GM18498 (cell line): Measurements from ENCODE around the gene ATP7B.
"Not testable (repeated sequence)": the region's sequence is repeated elsewhere in the genome, so short reads cannot be mapped to it uniquely, and the experiment has no call there.

ENCODE experiments used
- ATAC-seq: cut with Tn5 transposase; IDR thresholded peaks from one replicate; pipeline ENCODE4 v1.9.1; 2021; ENCODE audit warnings: mild to moderate bottlenecking, moderate library complexity; ENCODE audit not compliant: unreplicated experiment

Gene ATP7B

GRCh38 chr13:51924756-51925544, 86.3 kb downstream of the ATP7B start:
- ATAC-seq, result no peak

- no peak for ATAC-seq
Observed at GRCh38 chr13:51923983-51924539, 87.2 kb downstream of the ATP7B start.

GRCh38 chr13:51922771-51923480, 88.3 kb downstream of the ATP7B start:
- ATAC-seq, result no peak

- no peak for ATAC-seq
Observed at GRCh38 chr13:51921790-51922740, 89.2 kb downstream of the ATP7B start.

GRCh38 chr13:51920786-51921185, 90.5 kb downstream of the ATP7B start:
- ATAC-seq, result no peak

GRCh38 chr13:51920267-51920666, 91.0 kb downstream of the ATP7B start:
- ATAC-seq, result no peak

GRCh38 chr13:51919531-51919930, 91.7 kb downstream of the ATP7B start:
- ATAC-seq, result no peak

GRCh38 chr13:51916962-51917361, 94.3 kb downstream of the ATP7B start:
- no peak for ATAC-seq

- no peak for ATAC-seq
Observed at GRCh38 chr13:51916051-51916818, 95.0 kb downstream of the ATP7B start.

- ATAC-seq, result no peak
Observed at GRCh38 chr13:51914137-51914493, 97.1 kb downstream of the ATP7B start.

GRCh38 chr13:51913421-51914136, 97.7 kb downstream of the ATP7B start:
- ATAC-seq, result no peak

- ATAC-seq, result no peak
Observed at GRCh38 chr13:51912511-51913225, 98.6 kb downstream of the ATP7B start.

- no peak for ATAC-seq
Observed at GRCh38 chr13:51912091-51912490, 99.2 kb downstream of the ATP7B start.

- no peak for ATAC-seq
Observed at GRCh38 chr13:51910508-51910907, 100.7 kb downstream of the ATP7B start.

- not testable (repeated sequence) for ATAC-seq
Observed at GRCh38 chr13:51909265-51909664, 102.0 kb downstream of the ATP7B start.

GRCh38 chr13:51907040-51907732, 104.1 kb downstream of the ATP7B start:
- no peak for ATAC-seq

- ATAC-seq, result no peak
Observed at GRCh38 chr13:51906581-51906980, 104.7 kb downstream of the ATP7B start.

- ATAC-seq, result no peak
Observed at GRCh38 chr13:51905787-51906186, 105.5 kb downstream of the ATP7B start.
